GM18858 (cell line): ENCODE data around the gene CMTM7.

Experiments
- ATAC-seq: cut with Tn5 transposase; IDR thresholded peaks from one replicate; pipeline ENCODE4 v1.9.1; 2021; ENCODE audit not compliant: unreplicated experiment

The CMTM7 gene

DNA sequence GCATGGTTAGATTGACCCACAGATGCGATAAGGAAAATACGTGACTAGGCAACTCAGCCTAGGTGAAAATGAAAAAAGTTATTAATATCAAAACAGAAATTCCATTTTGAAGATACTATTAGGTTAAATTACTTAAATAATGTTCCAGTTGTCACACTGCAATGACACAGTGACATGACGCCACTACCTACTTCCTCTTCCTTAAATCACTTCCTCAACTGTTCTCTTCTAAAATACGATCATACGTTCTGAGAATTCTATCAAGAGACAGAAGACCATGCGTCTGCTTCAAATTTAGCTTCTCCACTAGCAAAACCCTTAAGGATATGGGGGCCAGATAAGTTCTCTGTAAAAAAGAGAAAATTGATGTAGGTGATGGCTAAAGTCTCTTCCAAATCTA, 92.8 kb downstream of the CMTM7 start:
- no peak for ATAC-seq

DNA sequence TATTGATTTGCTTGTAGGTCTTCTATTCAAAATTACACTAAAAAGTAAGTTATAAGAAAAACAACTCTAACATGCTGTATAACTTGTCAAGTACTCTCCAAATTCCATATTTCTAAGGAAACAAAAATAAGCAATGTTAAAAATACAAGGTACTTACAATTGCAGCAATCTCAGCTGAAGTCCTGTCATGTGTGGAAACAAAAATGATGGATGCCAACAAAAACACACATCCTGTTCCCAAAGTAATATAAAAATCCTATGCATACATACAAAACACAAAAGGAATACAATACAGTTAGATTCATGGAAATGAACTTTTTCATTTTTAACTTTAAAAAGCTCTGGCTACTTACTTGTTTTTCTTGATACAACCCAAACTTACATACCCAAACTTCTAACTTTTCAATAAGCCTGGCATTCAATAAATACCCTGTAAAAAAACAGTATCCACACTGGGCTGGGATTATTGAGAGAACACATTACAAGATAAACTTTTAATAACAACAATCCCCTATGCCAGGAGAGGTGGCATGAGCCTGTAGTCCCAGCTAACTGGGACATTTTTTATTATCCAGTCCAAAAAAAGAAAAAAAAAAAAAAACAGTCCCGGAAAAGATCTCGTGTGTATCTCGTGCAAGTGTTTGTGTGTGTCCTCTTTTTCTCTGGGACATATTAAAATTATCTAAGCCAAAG, 96.3 kb downstream of the CMTM7 start:
- no peak for ATAC-seq

DNA sequence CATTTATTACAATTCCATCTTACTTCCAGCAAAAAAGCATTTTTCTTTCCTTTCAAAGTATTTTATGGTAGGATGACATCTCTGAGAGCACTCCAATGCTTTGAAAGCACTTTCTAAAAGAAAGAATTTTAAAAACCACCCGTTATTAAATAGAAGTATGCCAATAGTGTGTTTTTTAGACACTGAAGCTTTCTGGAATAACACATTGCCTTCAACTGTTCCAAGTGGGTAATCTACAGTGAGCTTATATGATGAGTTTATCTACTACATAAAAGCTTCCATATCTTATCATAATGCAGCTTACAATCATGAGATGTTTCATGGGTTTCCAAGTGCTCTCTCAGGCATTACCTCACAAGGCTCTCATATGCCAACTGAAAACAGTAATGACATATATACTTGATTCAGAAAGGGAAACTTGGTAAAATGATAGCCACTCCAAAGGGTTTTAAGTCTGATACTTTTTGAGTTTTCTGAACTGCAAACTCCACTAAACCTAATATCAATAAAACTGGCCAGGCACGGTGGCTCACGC, 96.9 kb downstream of the CMTM7 start:
- no peak for ATAC-seq

DNA sequence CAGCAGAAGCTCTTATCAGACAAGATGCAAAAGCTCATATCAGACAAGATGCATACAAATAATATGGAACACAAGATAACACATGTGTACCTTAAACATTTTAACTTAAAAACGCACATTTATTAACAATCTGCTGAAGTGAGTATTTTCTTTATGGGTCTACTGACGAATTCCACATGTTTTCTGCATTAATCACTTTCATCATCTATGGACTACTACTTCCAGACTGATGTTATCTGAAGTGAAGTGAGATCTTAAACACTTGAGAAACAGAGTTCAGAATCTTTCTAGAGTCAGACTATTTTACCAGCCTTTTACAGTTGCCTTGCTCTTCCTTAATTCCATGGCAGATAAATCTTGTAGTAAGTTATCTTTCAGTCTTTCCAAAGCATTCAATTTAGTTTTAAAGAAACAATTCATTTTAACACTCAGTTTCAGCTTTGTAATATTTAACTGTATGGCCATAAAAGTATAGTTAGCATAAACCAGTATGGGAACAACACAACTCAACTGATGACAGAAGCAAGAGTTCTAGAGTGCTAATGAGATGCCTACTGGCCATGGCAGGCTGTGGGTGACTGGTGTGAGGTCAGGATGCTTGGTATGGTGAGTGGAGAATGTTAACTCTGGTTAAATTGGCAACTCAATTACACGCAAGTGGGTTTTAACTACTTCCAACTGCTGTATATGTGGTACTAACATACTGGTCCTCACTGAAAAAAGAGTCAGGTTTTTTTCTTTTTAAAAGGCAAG, 101.2 kb downstream of the CMTM7 start:
- ATAC-seq = no peak

DNA sequence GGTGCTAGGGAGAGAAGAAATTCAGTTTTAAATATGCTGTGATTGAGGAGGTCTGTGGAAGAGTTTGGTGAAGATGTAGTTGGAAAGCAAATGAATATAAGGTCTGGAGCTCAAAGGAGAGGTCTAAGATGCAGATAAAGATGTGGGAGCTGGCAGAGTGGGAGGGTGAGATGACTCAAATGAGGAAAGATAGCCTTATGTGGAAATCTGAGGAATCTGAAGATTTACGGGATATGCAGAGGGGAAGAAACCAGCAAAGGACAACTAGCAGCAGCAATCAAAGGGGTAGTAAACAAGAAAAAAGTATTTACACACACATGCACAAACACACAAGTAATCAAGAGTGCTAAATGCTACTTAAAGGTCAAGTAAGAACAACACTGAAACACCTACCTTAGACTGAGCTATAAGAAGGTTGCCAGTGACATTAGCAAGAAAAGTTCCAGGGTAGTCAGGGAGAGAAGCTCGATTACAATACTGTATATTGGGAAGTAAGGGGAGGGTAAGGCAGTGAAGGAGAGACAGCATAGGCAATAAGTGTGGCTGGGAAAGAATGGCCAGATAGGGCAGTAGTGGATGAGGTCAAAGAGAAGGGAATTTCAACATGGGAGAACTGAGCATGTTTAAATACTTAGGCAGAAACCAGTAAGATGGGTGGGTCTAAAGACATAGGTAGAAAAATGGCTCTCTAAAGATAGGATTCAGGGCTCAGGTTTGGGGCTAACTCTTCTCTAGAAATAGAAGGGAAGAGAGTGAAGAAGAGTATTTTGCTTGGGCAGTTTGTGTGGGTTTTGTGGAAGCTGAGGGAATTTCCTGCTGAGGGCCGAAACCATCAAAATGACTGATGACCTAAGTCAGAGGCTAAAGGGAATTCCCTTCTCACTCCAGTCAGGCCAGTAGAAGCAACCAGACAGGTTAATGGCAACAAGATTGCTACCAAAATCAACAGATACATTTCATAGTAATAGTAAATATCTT, 102.1 kb downstream of the CMTM7 start:
- peak; percentile 69 for ATAC-seq

DNA sequence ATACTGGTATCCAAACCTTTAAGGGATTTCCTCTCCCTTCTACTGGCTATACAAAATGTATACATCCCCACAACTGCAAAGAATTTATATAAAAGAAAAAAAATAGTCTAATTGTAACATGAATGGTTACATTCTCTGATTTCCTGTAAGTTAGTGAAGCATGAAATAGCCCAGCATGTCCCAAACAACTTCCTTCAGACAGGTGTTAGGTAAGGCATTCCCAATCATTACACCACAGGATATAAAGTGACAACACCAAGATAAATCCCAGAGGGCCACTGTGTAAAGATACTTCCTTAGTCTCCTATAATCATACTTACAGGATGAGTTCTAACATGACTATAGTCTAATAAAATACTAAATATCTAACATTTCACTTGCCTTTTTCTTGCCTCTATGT, 103.4 kb downstream of the CMTM7 start:
- no peak for ATAC-seq

DNA sequence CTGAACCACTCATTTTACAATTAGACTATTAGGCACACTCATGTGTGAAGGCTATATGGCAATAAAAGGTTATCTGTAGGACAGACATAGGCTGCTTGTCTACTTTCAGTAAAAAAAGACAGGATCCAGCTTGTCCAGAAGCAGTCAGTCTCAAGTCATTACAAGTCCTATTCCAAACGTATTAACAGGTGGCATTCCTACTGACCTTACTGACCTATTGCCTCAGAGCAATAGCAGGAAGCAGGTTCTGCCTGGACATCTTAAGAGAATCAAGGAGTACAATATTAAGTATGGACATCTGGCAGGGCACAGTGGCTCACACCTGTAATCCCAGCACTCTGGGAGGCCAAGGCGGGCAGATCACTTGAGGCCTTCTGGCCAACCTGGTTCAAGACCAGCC, 104.0 kb downstream of the CMTM7 start:
- no peak for ATAC-seq

DNA sequence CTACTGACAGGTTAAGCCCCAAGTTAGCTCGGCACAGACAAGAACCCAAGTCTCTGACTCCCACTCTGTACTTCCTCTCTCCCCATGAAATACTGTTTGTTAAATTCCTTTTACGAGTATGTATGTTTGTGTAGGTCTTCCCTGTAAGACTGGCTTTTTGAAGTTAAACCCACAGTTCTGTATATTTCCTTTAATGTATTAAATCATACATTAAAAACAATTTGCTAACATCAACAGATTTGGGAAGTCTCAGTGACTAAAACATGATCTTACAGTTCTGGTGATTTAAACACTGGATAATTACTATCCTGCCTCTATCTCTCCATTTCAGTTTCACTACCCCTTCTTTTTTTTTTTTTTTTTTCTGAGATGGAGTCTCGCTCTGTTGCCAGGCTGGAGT, 106.6 kb downstream of the CMTM7 start:
- no peak for ATAC-seq

DNA sequence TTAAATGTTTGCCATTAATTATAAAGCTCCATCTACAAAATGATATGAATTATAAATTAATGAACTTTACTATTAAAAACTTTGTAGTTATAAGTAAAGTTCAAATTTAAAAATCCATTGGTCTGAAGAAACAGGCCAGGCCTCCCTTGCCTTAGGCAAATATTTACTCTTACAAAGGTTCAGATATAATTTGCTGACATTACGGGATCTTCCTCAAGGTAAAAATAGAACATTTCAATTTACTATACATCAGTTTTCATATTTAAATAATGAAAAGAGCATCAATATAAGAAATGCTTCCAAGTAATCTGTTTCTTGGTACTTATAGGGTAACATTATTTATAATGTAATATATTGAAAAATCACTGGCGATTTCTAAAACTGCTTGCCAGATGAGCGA, 107.3 kb downstream of the CMTM7 start:
- no peak for ATAC-seq

DNA sequence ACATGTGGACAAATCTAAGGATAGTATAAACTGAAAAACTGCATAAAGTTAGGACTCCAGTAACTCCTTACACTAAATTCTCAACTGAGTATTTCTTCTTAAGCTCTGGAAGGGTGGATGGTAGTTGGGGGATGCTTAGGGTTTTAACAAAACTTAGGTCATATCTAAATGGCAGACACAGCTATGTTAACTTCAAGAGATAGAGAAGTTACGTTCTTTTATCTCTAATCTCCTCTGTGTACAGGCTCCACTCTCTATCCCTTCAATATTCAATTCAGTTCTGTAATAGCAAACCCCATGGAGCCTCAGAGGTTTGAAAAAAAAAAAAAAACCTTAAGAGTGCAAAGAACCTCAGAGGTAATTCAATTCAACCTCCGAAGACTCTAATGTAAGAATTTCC, 107.9 kb downstream of the CMTM7 start:
- ATAC-seq = no peak

DNA sequence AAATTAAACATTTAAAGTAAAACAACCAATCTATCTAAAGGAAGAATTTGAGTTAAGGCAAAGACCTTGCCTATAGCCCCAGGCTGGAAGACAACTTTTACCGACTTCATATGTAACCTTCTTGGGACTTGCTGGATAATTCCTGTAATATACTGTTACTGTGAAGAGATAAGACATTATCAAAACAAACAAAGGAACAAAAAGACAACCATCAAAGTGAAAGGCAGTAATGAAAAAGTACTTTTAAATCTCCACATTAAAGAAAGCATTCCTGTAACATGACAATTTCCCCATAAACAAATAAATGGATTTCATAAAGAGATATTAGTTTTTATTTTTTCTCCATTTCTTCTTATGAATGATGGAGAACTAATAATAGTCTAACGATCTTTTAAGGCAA, 108.6 kb downstream of the CMTM7 start:
- no peak for ATAC-seq

DNA sequence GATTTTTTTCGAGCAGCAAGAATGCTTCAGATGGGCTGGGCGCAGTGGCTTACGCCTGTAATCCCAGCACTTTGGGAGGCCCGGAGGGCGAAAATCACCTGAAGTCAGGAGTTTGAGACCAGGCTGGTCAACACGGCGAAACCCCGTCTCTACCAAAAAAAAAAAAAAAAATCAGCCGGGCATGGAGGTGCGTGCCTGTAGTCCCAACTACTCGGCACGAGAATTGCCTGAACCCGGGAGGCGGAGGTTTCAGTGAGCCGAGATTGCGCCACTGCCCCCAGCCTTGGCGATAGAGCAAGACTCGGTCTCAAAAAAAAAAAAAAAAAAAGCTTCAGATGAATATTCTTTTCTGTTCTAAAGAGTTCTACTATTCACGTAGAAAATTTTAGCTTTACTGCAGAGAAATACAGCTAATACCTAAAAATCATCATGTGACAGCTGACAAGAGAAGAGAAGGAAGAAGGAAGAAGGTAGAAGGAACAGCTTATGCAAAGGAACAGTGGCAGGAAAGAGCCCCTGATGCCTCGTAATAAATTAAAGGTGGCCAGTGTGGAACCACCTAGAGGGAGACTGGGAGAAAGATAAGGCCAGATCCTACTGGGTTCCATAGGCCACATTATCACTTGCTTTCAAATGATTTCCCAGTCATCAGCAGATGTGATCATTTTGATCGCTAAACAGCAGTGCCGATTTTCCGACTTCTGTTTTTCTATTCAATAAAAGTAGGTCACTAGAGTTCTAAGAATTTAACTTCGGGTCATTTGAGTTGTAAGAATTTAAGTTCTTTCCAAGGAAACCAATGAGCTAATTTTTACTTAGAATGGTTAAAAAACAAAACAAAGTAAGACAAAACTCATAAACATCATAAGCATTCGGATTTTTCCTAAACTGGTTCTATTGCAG, 109.5 kb downstream of the CMTM7 start:
- ATAC-seq = no peak

DNA sequence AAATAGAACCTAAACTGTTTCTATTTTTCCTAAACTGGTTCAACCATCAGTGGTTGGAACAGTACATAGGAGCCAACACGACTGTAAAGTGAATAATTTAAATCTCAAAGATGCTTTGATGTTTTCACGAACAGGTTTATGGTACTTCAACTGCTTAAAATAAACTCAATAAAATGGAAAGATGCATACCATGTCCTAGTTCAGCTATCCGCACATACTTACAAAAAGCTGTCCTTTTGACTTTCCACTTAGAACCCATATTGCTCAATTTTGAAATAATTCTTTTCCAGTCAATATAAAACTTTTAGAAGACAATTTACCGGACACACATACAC, 110.1 kb downstream of the CMTM7 start:
- ATAC-seq = peak; percentile 5

DNA sequence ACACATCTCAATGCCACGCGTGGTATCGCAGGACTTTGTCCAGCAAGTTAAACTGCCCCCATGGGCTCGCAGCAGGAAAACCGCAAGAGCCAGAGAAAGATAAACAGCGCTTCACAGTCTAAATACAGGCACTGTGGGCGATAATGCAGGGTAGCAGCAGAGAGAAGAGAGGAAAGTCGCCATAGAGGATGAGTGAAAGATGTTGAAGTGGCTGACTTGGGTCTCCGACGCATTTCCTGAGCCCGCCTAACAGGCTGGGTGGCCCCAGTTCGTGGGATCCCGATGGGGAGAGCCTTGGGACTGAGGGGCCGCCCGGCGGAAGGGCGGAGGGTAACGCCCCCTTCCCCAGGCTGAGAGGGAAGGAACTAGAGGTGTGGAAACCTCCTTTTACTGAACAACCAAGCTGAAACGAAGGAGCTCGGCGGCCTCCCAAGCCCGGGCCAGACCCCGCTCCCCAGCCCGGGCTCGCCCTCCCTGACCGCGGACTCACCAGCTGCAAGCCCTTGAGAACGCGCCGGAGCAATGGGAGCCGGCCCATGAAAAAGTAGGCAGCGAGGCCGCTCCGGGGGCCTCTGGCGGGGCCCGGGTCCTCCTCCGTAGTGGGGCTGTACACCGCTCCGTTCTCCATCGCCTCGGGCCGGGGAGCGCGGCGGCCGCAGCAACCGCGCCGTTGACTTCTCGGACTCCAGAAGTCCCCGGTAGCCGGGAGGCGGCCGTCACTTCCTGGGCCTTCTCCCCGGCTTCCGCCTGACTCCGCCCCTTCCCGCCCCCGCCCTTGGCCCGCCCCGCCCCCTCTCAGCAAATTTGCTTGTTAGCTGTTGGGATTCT, 110.7 kb downstream of the CMTM7 start, which contains the start of gene CMTM6:
Gene CMTM6 (minus strand): TSS at position 735 of the 828 bp plus-strand sequence. CDS start 107 bp downstream, at position 628.
- ATAC-seq = peak; percentile 36

DNA sequence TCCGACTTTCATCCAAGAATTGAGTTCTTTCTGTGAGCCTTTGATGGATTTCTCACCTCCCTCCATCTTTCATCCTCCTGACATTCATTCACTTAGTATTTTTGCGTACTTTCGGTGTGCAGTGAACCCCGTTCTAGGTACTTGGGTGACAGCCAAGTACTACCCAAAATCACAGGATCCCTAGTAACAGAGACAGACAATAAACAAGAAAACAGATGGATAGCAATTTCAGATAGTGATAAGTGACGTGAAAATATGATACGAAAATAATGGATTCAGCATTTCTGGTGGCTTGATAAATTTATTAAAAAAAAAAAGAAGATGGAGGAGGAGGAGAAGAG, 111.3 kb downstream of the CMTM7 start:
- no peak for ATAC-seq
